ENCODE data around the gene EXOC5. TPM values are rescaled to one million over a fixed set of nuclear protein-coding genes. Genes with fewer than 3 reads are reported as not detected.

The EXOC5 gene
- total RNA-seq, 2 donors from 2014 or later: 26.8 to 37.8 TPM

GRCh38 chr14:57199921-57200320 is 68.8 kb downstream of the EXOC5 start:
- no peak for DNase-seq (ENCODE audit: low spot score)
- no peak overlapping the region for H3K4me3 ChIP-seq
- H3K4me1 ChIP-seq: no peaks in the 10 kb centered on the region
- H3K9me3 ChIP-seq: no peaks in the 10 kb centered on the region
- H3K27me3 ChIP-seq: no peaks in the 10 kb centered on the region
- no peak overlapping the region for H3K27ac ChIP-seq
- no peak for TF ChIP-seq CTCF (IDR thresholded peaks at IDR 0.05)
- H3K36me3 ChIP-seq: no peaks in the 10 kb centered on the region

- no peaks in the 10 kb centered on the region for H3K4me1 ChIP-seq
- no peak overlapping the region for H3K4me3 ChIP-seq
- DNase-seq (ENCODE audit: low spot score): no peak
- no peaks in the 10 kb centered on the region for H3K27me3 ChIP-seq
- peak in 1 of 2 donors; percentile 36 for TF ChIP-seq CTCF (IDR thresholded peaks at IDR 0.05)
- H3K27ac ChIP-seq: no peak overlapping the region
- no peaks in the 10 kb centered on the region for H3K36me3 ChIP-seq
- no peaks in the 10 kb centered on the region for H3K9me3 ChIP-seq
These were observed 79.6 kb downstream of the EXOC5 start for GRCh38 chr14:57189070-57189469.

- no peak for TF ChIP-seq CTCF (IDR thresholded peaks at IDR 0.05)
- Histone ChIP-seq H3K9me3 (no peaks in the 10 kb centered on the region), H3K4me1 (no peaks in the 10 kb centered on the region), H3K36me3 (no peaks in the 10 kb centered on the region), H3K4me3 (no peak overlapping the region), H3K27me3 (no peaks in the 10 kb centered on the region), H3K27ac (no peak overlapping the region)
- no peak for DNase-seq (ENCODE audit: low spot score)
These were observed 85.8 kb downstream of the EXOC5 start for GRCh38 chr14:57182760-57183503.

- no peak overlapping the region for H3K27ac ChIP-seq
- no peaks in the 10 kb centered on the region for H3K27me3 ChIP-seq
- H3K4me1 ChIP-seq: no peaks in the 10 kb centered on the region
- H3K4me3 ChIP-seq: no peak overlapping the region
- DNase-seq (ENCODE audit: low spot score): no peak
- TF ChIP-seq CTCF (IDR thresholded peaks at IDR 0.05): no peak
- H3K9me3 ChIP-seq: no peaks in the 10 kb centered on the region
- no peaks in the 10 kb centered on the region for H3K36me3 ChIP-seq
These were observed 89.4 kb downstream of the EXOC5 start for GRCh38 chr14:57179273-57179672.

- H3K4me3 ChIP-seq: no peak overlapping the region
- H3K27me3 ChIP-seq: no peaks in the 10 kb centered on the region
- no peak for TF ChIP-seq CTCF (IDR thresholded peaks at IDR 0.05)
- H3K36me3 ChIP-seq: no peaks in the 10 kb centered on the region
- no peaks in the 10 kb centered on the region for H3K9me3 ChIP-seq
- H3K27ac ChIP-seq: no peak overlapping the region
- H3K4me1 ChIP-seq: no peaks in the 10 kb centered on the region
- no peak for DNase-seq (ENCODE audit: low spot score)
These were observed 94.2 kb downstream of the EXOC5 start for GRCh38 chr14:57174466-57174865.

- no peak overlapping the region for H3K4me3 ChIP-seq
- no peaks in the 10 kb centered on the region for H3K9me3 ChIP-seq
- no peaks in the 10 kb centered on the region for H3K27me3 ChIP-seq
- H3K4me1 ChIP-seq: no peaks in the 10 kb centered on the region
- no peak for DNase-seq (ENCODE audit: low spot score)
- no peak for TF ChIP-seq CTCF (IDR thresholded peaks at IDR 0.05)
- H3K36me3 ChIP-seq: no peaks in the 10 kb centered on the region
- H3K27ac ChIP-seq: no peak overlapping the region
These were observed 96.8 kb downstream of the EXOC5 start for GRCh38 chr14:57171903-57172302.

Measured in right atrium auricular region (tissue), 2 donors.